GM19193 (cell line): ENCODE data around the gene SIRT3.

Source experiments
- POLR2A ChIP-seq: IDR thresholded peaks from 4 replicates; pipeline ENCODE4 v1.6.1; 2011; ENCODE audit not compliant: insufficient read depth, insufficient read length; ENCODE audit errors: extremely low read depth

Gene SIRT3

GRCh38 chr11:235180-235579 is 962 bp downstream of the SIRT3 start:
- TF ChIP-seq POLR2A: no peak

- TF ChIP-seq POLR2A: no peak
These were observed 3.2 kb downstream of the SIRT3 start for GRCh38 chr11:232783-233565.

- TF ChIP-seq POLR2A: no peak
These were observed 5.7 kb downstream of the SIRT3 start for GRCh38 chr11:230431-230830.

- no peak for TF ChIP-seq POLR2A
These were observed 8.2 kb downstream of the SIRT3 start for GRCh38 chr11:227824-228379.

- no peak for TF ChIP-seq POLR2A
These were observed 10.2 kb downstream of the SIRT3 start for GRCh38 chr11:225734-226453.

GRCh38 chr11:224424-224823 is 11.7 kb downstream of the SIRT3 start:
- no peak for TF ChIP-seq POLR2A

- no peak for TF ChIP-seq POLR2A
These were observed 12.3 kb downstream of the SIRT3 start for GRCh38 chr11:223884-224283.

GRCh38 chr11:223026-223789 is 12.9 kb downstream of the SIRT3 start:
- no peak for TF ChIP-seq POLR2A

GRCh38 chr11:221998-222789 is 13.9 kb downstream of the SIRT3 start:
- no peak for TF ChIP-seq POLR2A

GRCh38 chr11:221539-221938 is 14.6 kb downstream of the SIRT3 start:
- no peak for TF ChIP-seq POLR2A

- no peak for TF ChIP-seq POLR2A
These were observed 17.1 kb downstream of the SIRT3 start for GRCh38 chr11:218815-219593.

- no peak for TF ChIP-seq POLR2A
These were observed 18.4 kb downstream of the SIRT3 start for GRCh38 chr11:217704-218103.

GRCh38 chr11:216081-216974 is 19.8 kb downstream of the SIRT3 start:
- no peak for TF ChIP-seq POLR2A

- TF ChIP-seq POLR2A: no peak
These were observed 20.5 kb downstream of the SIRT3 start for GRCh38 chr11:215581-216037.
